ENCODE results near the gene CYP2W1.
"Not testable (repeated sequence)": the region's sequence is repeated elsewhere in the genome, so short reads cannot be mapped to it uniquely, and the experiment has no call there.

The CYP2W1 gene

DNA sequence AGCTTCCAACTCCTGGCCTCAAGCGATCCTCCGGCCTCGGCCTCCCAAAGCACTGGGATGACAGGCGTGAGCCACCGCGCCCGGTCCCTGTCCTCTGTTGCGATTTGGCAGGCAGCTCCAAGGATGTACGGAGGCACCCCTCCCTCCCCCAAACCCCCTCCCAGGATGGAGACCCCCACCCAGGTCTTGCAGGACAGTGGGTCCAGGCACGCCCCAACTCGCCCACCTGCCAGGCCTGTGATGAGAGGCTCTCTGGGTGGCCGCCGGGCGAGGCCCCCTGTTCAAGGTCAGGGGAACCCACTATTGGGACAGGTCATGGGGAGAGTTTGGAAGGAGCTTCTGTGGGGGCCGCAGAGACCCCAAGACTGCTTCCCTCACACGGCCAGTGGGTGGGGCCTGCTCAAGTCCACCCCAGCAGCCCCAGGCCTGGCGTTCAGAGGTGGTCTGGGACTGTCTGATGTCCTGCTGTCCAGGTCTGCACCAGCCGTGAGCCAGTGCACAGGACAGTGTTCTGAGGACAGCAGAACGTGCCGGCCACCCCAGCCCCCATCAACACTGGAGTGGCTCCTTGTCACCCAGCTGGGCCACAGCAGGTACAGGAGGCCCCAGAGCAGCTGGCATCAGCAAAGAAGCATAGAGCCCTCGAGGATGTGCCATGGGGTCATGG, 31.0 kb upstream of the CYP2W1 start:
- DNase-seq (ENCODE audit: low read depth, low spot score) = no peak

DNA sequence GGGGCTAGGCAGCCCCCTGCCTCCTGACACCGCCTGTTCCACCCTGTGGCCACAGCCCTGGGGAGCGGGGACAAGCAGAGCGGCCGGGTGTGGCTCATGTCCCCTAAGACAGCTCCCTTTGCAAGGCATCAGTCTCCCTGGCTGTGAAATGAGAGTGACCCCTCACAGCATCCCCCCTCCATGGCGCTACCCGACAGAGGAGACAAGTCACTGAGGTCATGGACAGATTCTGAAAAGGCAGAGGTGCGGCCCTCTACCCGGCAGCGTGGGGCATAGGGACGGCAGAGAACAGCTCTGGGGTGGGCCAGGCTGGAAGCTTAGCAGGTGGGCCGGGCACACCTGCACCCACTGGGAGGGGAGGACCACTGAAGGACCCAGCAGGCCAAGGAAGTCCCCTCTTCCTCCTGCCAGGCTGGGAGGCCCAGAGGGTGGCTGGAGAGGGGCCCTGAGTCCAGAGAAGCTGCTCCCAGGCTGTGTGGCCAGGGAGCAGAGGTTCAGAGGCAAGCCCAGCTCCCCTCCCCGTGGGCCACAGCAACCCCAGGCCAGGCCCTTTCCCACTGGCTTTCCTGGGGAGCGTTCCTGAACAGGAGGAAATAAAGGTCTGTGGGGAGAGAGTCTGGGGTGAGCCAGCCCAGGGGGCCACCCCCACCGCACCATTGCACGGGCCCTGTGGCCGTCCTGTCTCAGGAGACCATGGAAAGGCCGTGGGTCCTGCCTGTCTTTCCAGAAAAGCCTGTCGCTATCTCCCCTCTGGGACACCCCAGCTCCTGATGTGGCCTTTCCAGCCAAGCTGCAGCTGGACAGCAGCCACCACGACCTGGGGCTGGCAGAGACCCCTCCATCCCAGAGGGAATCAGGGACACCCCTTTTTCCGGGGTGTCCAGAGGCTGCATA, 30.2 kb upstream of the CYP2W1 start:
- no peak for DNase-seq (ENCODE audit: low read depth, low spot score)

DNA sequence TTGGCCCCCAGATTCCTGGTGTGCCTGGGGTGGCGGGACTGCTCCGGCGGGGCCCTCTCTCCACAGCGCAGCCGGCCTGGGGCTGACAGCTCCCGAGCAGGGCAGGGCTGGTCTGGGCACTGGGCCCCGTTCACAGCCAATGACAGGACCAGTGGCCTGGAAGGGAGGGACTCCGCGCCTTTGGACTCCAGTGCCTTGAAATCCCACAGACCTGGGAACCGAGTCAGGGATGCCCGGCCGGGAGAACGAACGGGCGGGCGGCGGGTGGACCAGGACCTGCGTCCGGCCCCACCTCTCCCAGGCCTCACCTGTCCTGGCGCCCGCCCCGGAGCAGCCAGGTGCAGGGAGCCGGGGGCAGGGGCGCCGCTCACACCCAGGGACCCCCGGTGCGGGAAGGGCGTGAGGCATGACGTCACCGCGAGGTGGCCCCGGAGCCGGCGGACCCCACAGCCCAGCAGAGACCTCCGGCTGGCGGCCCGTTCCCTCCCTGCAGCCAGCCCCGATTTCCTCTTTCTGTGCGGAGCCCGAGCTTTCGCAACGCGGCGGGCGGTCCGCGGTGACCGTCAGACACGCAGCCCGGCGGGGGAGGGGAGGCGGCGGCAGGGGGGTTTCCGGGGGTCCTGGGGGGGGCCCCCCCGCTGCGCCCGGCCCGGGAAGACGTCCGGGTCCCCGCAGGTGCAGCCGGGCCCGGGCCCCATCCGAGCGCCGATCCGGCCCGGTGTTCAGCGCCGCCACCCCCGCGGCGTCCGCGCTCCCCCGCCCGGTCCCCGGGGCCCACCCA, 29.2 kb upstream of the CYP2W1 start:
- peak; percentile 67 for DNase-seq (ENCODE audit: low read depth, low spot score)

DNA sequence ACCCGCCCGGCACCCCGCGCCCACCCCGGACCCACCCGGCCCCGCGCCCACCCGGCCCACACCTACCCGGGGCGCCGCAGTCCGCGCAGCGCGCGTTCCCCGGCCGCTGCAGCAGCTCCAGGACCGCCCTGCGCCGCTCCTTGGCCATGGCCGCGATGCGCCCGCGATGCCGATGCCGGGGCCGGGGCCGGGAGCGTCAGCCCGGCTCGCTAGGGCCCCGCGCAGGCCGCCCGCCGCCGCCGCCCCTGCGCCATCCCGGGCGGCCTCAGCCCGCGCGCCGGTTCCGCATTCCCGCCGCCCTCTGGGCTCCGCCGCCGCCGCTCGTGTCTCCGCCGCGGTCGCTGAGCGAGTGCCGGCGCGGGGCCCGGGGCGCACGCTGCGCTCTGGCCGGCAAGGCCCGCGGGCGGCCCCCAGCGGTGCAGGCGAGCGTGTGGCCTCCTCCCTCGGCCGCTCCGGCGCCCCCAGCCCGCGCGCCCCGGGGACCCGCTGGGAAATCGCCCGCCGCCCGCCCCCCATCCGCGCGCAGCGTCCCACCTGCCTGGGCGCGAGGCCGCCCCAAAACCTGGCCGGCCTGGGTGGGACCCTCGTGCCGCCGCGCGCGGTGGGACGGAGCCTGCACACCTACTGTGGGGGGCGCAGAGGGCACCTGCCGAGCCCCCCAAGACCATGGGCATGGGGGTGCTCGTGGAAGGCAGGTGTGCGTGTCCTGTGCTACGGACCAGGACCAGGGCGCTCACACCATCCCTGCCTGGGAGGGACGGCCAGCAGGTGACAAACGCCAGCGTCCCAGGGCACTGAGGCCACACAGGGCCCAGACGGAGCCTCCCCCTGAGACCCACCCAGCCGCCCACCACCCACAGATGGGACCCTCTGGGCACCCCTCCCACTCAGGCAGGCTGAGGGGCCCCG, 28.4 kb upstream of the CYP2W1 start, which contains the start of gene ADAP1:
ADAP1 (minus strand) TSS at position 351 of the 909 bp plus-strand sequence; CDS start at position 148, 203 bp downstream.
- DNase-seq (ENCODE audit: low read depth, low spot score) = peak; percentile 73

DNA sequence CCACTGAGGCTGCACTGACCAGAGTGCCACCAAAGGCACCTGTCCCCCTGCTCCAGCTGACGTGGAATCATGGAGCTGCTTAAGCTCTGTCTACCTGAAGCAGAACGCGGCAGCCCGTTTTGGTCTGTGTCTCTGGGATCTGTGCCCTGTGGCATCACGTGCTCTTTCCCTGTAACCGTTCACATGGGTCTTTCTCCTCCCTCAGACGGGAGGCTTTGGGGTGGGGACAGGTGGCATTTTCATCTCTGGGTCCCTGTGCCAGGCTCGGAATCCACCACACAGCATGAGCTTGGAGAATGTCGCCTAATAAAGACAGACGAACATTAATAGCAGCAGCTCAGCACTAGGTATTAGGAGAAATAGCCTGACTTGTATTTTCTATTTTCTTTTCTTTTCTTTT, 26.9 kb upstream of the CYP2W1 start:
- no peak for DNase-seq (ENCODE audit: low read depth, low spot score)

DNA sequence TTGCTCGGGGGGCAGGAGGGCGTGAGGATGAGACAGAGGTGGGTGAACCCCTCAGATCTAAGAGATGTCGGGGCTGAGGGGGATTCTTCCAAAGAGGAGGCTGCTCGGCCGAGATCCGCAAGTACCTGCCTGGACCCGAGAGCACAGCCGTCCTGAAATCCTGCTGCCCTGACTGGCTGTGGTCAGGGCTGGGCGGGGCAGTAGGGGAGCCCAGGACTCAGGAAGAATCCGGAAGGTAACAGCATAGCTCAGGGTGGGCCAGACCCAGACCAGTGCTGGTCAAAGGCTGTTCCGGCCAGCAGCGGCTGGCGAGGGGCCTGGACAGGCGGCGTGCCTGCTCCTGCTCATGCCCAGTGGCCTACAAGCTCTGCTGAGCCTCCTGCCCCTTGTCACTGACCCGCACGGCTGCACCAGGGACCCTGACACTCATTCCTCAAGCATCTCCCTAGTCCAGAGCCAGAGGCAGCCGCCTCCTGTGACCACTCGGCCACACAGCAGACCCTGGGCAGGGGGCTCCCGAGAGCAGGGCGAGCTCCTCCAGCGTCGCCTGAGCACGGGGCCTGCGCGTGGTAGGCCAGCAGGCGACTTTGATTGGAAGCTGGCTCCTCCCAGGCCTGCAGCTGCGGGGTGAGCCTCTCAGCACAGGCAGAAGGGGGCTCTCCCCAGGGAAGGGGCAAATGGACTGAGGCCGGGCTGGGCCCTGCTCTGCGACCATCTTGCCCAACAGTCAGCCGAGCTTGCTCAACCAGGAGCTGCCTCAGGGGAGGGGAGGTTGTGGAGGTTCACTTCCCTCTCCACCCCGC, 25.4 kb upstream of the CYP2W1 start:
- no peak for DNase-seq (ENCODE audit: low read depth, low spot score)

DNA sequence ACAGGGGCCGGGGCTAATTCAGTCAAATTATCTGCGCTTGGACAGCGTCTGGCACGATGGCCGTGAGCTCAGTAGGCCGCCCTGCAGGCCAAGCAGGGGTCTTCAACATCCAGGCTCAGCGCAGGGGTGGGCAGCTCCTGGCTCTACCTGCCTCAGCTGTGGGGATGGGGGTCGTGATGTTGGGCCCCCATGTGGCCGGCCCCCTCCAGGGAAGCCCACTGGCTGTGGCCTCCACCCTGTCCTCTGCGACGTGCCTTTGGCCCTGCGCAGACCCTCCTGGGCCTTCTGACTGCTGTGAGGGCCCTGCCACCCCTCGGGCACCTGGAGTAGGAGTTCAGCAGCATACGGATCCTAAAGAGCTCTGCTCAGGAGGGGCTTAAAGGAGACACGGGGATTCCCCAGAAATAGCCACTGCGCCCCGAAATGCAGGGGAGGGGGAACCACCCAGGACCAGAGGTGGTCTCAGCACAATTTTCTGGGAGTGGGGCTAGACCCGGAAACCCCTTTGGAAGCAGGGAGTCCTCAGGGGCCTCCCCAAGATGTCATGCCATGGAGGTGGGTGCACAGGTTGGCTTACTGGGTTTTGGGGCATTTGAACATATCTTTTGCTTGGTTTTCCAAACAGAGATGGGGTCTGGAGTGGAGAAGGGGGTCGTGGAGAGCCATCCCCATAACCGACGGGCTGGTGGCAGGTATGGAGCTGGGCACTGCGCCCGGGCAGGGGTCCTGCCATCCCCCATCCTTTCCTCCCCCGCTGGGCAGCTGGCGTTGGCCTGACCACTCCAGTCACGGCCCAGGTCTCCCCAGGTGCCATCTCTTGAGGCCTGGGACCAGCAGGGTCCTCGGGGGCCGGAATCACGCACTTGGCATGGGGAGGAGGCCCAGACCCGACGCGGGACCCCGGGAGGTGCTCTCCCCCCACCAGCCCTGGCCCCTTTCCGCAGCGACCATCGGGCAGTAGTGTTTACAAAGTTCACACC, 24.5 kb upstream of the CYP2W1 start:
- DNase-seq (ENCODE audit: low read depth, low spot score) = no peak

DNA sequence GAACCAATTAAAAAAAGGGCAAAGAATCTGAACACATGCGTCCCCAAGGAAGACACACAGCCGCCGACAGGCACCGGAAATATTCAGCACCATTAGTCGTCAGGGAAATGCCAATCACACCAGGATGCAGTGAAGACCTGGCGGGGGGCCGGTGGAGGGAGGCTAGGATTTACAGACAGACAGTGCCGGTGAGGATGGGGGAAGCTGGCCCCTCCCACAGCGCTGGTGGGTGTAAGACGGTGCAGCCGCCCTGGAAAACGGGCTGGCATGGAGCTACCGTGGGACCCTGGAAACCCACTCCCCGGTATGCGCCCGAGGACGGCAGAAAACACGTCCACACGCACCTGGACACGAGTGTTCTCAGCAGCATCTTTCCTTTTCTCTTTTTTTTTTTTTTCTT, 23.7 kb upstream of the CYP2W1 start:
- no peak for DNase-seq (ENCODE audit: low read depth, low spot score)

DNA sequence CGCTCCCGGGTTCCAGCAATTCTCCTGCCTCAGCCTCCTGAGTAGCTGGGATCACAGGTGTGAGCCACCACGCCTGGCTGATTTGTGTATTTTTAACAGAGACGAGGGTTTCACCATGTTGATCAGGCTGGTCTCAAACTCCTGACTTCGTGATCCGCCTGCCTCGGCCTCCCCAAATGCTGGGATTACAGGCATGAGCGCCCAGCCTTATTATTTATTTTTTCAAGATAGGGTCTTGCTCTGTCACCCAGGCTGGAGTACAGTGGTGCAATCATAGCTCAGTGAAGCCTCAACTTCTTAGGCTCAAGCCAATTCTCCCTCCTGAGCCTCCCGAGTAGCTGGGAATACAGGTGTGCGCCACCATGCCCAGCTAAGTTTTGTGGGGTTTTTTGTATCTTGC, 23.2 kb upstream of the CYP2W1 start:
- not testable (repeated sequence) for DNase-seq (ENCODE audit: low read depth, low spot score)

DNA sequence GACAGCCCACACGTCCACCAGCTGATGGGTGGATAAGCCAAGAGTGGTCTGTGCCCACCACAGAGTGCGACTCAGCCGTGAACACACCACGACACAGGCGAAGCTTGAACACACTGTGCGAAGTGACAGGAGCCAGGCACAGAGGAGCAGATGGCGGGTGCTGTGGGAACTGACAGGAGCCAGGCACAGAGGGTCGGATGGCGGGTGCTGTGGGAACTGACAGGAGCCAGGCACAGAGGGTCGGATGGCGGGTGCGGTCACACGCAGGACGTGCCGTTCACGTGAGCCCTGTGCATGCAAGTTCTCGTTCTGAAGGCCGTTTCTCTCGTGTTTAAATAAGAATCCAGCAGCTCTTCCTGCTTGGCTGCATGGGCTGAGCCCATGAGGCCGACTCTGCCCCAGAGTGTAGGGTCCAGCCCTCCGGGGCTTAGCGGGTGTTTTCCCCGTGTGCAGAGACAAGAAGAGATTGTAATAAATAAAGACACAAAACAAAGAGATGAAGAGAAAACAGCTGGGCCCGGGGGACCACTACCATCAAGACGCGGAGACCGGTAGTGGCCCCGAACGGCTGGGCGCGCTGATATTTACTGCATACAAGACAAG, 22.6 kb upstream of the CYP2W1 start:
- DNase-seq (ENCODE audit: low read depth, low spot score) = no peak

DNA sequence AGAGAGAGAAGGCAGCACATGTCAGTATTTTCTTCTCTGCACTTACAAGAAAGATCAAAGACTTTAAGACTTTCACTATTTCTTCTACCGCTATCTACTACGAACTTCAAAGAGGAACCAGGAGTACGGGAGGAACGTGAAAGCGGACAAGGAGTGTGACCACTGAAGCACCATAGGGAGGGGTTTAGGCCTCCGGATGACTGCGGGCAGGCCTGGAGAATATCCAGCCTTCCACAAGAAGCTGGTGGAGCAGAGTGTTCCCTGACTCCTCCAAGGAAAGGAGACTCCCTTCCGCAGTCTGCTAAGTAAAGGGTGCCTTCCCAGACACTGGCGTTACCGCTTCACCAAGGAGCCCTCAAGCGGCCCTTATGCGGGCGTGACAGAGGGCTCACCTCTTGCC, 22.0 kb upstream of the CYP2W1 start:
- not testable (repeated sequence) for DNase-seq (ENCODE audit: low read depth, low spot score)

DNA sequence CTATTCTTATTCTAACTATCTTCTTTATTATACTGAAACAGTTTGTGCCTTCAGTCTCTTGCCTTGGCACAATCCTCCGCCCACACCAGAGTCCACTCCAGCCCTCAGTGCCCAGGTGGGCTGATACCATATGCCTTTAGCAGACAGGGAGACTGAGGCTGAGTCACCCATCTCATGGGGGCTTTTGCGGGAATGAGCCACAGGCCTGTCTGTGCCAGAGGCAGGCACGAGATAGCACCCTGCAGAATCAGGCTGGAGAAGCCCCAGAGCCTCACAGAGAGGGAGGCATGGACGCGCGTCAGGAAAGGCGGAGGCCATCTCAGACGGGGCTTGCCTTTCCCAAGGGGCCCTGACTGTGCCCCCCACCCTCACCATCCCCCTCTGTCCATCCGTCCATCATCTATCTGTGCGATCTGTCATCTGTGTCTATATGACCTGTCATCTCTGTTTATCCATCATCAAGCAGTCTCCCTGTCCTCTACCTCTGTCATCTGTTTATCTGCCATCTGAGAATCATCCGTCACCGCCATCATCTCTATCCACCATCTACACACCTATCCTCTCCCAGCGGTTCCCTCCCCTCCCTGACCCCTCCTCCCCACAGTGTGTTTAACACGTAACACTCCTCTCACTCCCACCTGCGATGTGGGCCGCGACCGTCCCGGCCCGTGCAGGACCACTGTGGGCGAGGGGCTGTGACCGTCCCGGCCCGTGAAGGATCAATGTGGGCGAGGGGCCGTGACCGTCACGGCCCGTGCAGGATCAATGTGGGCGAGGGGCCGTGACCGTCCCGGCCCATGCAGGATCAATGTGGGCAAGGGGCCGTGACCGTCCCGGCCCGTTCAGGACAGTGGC, 21.2 kb upstream of the CYP2W1 start:
- no peak for DNase-seq (ENCODE audit: low read depth, low spot score)

DNA sequence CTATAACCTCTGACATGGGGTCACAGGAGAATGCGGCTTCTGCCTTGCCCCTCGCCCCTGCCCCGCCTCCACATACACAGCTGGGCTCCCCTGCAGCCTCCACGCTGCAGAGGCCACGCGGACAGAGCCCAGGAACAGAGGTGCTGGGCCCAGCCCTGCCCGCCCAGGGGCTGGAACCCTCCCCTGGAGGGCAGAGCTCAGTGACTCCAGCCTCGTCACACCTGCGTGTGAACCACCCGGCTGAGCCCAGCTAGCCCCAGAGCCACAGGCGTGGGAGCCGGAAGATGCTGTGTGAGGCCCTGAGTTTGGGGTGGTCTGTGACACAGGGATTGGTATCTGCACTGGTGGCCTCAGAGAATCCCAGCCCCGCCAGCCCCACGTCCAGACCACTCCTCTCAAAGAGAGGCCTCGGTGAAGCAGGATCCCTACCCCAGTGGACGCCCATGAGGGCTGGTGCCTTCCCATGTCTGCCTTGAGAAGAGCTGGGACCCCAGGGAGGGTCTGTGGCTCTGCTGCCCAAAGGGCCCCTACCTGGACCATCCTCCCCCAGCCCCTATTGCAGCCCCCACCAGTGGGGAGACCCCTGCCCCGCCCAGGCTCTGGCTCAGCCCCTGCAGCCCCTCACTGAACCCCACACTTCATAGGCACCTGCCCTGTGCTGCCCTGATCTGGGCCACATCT, 20.4 kb upstream of the CYP2W1 start:
- DNase-seq (ENCODE audit: low read depth, low spot score) = no peak

DNA sequence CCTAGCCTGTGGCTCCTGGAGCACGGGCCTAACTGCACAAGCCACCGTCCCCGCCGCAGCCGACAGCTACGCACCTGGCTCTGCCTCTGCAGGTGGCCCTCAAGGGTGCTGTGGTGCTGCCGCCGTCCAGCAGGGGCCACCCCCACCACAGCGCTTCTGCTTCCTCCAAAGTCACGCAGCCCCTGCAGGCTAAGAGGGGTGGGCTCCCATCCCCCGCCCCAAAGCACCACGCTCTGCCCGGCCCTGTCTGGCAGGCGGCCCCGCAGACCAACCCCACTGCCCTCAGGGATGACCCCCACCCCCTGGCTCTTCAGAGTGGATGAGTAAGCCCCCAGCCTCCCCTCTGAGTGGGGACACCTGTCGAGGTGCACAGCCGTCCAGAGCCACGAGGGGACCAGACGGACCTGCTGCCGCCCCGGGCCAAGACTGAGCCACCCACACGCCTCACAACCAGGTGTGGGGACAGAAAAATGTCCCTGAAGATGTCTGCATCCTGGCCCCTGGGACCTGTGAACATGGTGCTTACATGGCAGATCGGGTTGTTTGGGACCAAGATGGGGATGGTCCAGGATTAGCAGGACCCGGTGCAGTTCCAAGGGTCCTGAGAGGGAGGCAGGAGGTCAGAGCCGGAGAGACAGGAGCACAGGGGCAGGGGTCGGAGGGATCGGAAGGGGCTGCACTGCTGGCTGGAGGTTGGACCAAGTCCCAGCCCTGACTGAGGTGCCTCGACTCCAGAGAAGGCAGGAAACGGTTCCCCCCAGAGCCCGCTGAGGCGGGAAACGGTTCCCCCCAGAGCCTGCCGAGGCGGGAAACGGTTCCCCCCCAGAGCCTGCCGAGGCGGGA, 19.5 kb upstream of the CYP2W1 start:
- DNase-seq (ENCODE audit: low read depth, low spot score) = no peak

DNA sequence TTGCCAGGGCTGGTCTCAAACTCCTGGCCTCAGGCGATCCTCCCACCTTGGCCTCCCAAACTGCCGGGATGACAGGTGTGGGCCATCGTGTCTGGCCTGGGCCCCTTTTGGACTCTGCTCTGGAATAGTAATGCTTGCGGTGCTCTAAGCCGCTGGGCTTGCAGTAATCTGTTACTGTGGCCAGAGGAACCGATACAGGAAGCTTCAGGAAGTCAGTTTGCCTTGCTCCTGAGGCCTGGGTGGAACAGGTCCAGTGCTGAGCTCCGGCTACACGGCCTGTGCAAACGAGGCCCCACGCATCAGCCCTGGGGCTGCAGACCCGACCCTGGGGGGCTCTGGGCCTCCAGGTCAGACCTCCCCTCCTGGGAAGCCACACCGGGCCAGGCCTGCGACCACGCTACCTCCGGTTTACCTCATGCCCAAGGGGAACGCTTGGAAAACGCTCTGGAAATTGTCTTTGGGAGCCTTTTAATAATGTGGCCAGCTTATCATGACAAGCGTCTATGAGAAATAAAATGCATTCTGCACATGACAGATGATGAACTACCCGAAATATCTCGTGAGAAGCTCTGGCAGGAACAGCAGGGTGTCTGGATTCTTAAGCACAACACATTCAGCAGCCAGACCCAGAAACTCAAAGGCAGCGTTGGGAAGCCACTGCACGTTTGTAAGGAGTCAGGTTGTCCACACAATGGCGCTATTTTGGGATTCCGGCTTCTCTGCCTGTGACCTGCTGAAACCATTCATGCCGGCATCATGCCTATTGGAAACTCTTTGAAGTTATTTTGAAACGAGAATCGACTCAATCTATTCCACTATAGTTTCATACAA, 18.4 kb upstream of the CYP2W1 start:
- peak; percentile 61 for DNase-seq (ENCODE audit: low read depth, low spot score)

Data from astrocyte of the hippocampus (primary cell).